Prostate gland (tissue), 2 donors: ENCODE data around the gene NAPA. TPM values are rescaled to one million over a fixed set of nuclear protein-coding genes. Genes with fewer than 3 reads are reported as not detected.

Experiments
- DNase-seq: peaks from one replicate; pipeline ENCODE4 v3.0.0-alpha.2; 2019; ENCODE audit warnings: low spot score
- H3K27ac ChIP-seq, 2 donors: fragments of 200-600 bp; sonication (generic); 2 replicates each; pipeline ENCODE4 v1.5.1; 2017 to 2019
- H3K27me3 ChIP-seq: fragments of 200-600 bp; sonication (generic); replicated peaks from 2 replicates; pipeline ENCODE4 v1.5.1; 2019; ENCODE audit not compliant: insufficient read depth
- H3K36me3 ChIP-seq, 2 donors: fragments of 200-600 bp; sonication (generic); 1 replicate in 1 of 2; 2 replicates in 1 of 2; pipeline versions ENCODE4 v1.5.1 to v1.8.1; 2017 to 2019
- H3K4me1 ChIP-seq: fragments of 200-600 bp; sonication (generic); replicated peaks from 2 replicates; pipeline ENCODE4 v1.5.1; 2019
- H3K4me3 ChIP-seq, 2 donors: fragments of 200-600 bp; sonication (generic); 2 replicates each; pipeline ENCODE4 v1.5.1; 2017 to 2019
- H3K9me3 ChIP-seq: fragments of 200-600 bp; sonication (generic); 2 replicates; pipeline ENCODE4 v1.5.1; 2017
- CTCF ChIP-seq, 4 experiments: fragments of 200-600 bp in 2 of 4; fragments of 450-650 bp in 2 of 4; sonication (generic) in 2 of 4; IDR thresholded peaks; 1 replicate in 3 of 4; 2 replicates in 1 of 4; pipeline ENCODE4 v1.5.1; 2016 to 2019; ENCODE audit warnings: antibody characterized with exemption in 4 of 4, mild to moderate bottlenecking in 2 of 4, moderate library complexity in 2 of 4
- POLR2A ChIP-seq: fragments of 450-650 bp; IDR thresholded peaks from one replicate; pipeline ENCODE4 v1.6.1; 2016; ENCODE audit warnings: antibody characterized with exemption, mild to moderate bottlenecking
- POLR2AphosphoS5 ChIP-seq: sonication (generic); formaldehyde crosslinking; IDR thresholded peaks from one replicate; pipeline ENCODE4 v1.6.1; 2017; ENCODE audit warnings: antibody characterized with exemption
- WGBS: methylation state at CpG from one replicate; pipeline ENCODE4 v1.1.5; 2018; 5-methylcytosine and 5-hydroxymethylcytosine counted together
- intact Hi-C: fragments of 100-400 bp; cut with DNase I; formaldehyde crosslinking; loops from one replicate; pipeline ENCODE4 v1.14.2; 2022
- total RNA-seq, 2 donors: library from RNA; depleted of rRNA; stranded (reverse); fragments of >200 nt; gene quantifications; one replicate each; pipeline ENCODE4 v1.1.0, GENCODE V29; 2016

Gene NAPA
- total RNA-seq, 2 donors from 2014 or later = 263 to 422 TPM

DNA sequence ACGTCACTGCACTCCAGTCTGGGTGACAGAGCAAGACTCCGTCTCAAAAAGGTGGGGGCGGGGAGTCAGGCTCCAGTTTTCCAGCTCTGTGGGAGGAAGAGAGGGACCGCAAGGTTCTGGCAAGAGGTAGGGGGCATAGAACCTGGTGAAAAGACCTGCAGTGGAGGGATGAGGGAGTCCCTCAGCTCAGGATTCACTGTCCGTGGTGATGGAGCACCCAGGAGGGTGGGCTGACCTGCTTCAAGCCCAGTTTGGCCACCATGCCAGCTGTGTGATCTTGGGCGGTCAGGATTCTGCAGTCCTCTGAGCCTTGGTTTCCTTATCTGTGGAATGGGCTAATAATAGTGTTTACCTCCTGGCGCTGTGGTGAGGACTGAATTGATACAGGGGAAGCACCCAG is 64.4 kb downstream of the NAPA start:
- no peak overlapping the region for H3K4me3 ChIP-seq
- no peak overlapping the region for H3K27ac ChIP-seq
- H3K27me3 ChIP-seq = no peaks in the 10 kb centered on the region
- H3K4me1 ChIP-seq = no peaks in the 10 kb centered on the region
- H3K9me3 ChIP-seq = no peaks in the 10 kb centered on the region
- no peaks in the 10 kb centered on the region for H3K36me3 ChIP-seq
- WGBS = 51% methylated on average over 7 of the region's 7 CpGs
- intact Hi-C loops = no loop called here
- no peak for TF ChIP-seq POLR2AphosphoS5
- TF ChIP-seq CTCF (IDR thresholded peaks at IDR 0.05) = no peak
- TF ChIP-seq POLR2A = no peak
- no peak for DNase-seq

DNA sequence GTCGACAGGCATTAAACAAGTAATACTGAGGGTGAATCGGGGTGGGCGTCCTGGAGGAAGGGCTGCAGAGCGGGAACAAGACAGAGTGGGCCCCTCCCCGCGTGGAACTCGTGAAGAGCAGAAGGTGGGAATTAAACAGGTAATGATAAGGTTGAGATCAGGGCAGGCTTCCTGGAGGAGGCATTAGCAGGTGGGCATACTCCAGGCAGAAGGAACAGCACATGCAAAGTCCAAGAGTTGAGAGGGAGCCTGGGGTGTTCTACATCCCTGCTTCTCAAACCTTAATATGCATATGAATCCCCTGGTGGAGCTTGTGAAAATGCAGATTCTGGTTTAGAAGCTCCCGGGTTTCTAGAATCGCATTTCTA is 66.5 kb downstream of the NAPA start:
- no peaks in the 10 kb centered on the region for H3K4me1 ChIP-seq
- no peak for TF ChIP-seq CTCF (IDR thresholded peaks at IDR 0.05)
- no peak overlapping the region for H3K4me3 ChIP-seq
- WGBS = 33% methylated on average over 9 of the region's 9 CpGs
- no peaks in the 10 kb centered on the region for H3K9me3 ChIP-seq
- intact Hi-C loops = no loop called here
- DNase-seq = no peak
- no peak overlapping the region for H3K27ac ChIP-seq
- no peaks in the 10 kb centered on the region for H3K27me3 ChIP-seq
- no peaks in the 10 kb centered on the region for H3K36me3 ChIP-seq

DNA sequence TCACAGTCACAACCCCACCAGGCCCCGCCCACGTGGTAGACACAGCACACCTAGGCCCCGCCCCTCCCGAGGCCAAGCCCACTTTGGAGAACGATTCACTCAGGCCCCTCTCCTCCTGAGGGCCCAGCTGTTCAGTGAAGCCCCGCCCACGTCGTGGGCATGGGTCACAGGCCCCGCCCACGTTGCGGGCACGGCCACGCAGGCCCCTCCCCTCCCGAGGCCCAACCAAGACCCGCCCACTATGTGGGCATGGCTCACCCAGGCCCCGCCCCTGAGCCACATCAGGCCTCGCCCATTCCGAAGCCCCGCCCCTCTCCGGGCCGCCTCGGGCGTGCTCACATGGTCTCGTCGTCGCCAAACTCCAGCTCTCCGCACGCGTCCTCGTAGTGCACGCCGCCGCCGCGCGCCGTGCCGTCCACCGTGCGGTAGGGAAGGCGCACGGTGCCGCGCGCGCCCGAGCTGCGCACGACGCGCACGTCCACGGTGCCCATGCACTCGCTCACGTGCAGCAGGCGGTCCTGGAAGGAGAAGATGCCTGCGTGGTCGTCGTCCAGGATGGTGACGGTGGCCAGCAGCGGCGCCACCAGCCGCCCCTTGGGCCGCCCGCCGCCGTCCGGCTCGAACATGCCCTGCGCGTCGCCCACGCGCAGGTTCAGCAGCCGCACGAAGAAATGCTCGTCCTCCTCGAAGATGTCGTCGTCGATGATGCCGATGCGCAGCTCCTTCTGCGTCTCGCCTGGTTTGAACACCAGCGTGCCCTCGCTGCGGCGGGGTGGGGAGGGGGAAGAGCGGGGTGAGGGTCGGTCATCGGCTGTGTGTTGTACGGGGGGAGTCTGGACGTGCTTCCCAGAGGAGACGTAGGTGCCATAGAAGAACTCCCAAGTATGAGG is 67.1 kb downstream of the NAPA start:
- DNase-seq = no peak
- Histone ChIP-seq H3K4me3 (no peak overlapping the region), H3K36me3 (no peaks in the 10 kb centered on the region), H3K4me1 (no peaks in the 10 kb centered on the region), H3K27me3 (no peaks in the 10 kb centered on the region), H3K9me3 (no peaks in the 10 kb centered on the region), H3K27ac (no peak overlapping the region)
- no peak for TF ChIP-seq POLR2A
- TF ChIP-seq CTCF (IDR thresholded peaks at IDR 0.05) = no peak
- TF ChIP-seq POLR2AphosphoS5 = no peak
- 6% methylated on average over 62 of the region's 95 CpGs for WGBS
- intact Hi-C loops = no loop called here

DNA sequence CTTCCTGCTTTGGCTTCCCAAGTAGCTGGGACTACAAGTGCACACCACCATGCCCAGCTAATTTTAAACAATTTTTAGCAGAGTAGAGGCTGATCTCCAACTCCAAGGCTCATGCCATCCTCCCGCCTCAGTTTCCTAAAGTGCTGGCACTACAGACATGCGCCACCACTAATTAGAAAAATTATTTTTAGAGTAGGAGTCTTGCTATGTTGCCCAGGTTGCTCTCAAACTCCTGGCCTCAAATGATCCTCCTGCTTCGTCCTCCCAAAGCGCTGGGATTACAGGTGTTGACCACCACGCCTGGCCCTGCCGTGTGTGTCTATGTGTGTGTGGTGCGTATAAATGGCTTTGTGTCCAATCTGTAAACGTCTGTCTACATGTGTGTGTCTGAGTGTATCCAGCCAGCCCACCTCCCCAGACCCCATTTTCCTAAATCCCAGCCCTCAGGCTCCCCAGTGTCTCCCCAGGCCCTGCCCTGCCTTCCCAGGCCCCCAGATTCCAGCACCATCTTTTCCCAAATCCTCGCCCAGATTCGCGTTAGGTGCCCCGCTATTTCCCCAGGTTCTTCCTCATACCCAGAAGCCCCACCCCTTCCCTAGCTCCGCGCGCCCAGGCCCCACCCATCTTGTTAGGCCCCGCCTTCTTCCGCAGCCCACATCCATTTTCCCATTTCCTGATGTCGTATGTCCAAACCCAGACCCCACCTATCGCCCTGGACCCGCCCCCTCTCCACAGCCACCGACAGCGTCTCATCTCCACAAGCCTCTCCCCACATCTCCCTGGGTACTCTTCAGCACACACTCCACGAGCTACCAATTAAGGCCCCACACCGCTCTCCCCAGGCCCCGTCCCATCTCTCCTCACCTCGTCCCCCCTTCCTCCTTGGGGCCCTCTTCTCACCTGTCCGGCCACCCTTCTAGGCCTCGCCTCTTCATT is 68.1 kb downstream of the NAPA start:
- WGBS = 15% methylated on average over 28 of the region's 28 CpGs
- intact Hi-C loops = no loop called here
- Histone ChIP-seq H3K4me1 (no peaks in the 10 kb centered on the region), H3K36me3 (no peaks in the 10 kb centered on the region), H3K9me3 (no peaks in the 10 kb centered on the region), H3K27ac (no peak overlapping the region), H3K4me3 (no peak overlapping the region), H3K27me3 (no peaks in the 10 kb centered on the region)
- no peak for DNase-seq
- no peak for TF ChIP-seq POLR2A
- no peak for TF ChIP-seq CTCF (IDR thresholded peaks at IDR 0.05)
- TF ChIP-seq POLR2AphosphoS5 = no peak
